ENCODE results near the gene SMYD3. TPM values are rescaled to one million over a fixed set of nuclear protein-coding genes. Genes with fewer than 3 reads are reported as not detected.
A peak's percentile ranks its signal among the peaks of the same experiment; 100 is the strongest.

SMYD3 gene
- total and polyA plus RNA-seq, 2 donors (not counting 1 experiment from before 2014, with no cell fraction given) = 69.4 to 83.1 TPM

GRCh38 chr1:246269466-246269865 lies 237.6 kb downstream of the SMYD3 start:
- Histone ChIP-seq H3K27me3 (ENCODE audit: control insufficient read depth, insufficient read depth, low read length) (no peaks in the 10 kb centered on the region), H3K79me2 (ENCODE audit: control insufficient read depth, insufficient read depth, low read length) (no peaks in the 10 kb centered on the region), H3K9me3 (ENCODE audit: control insufficient read depth, insufficient read depth, low read depth, low read length) (no peaks in the 10 kb centered on the region), H2AFZ (ENCODE audit: low read length) (no peak overlapping the region), H3K4me1 (ENCODE audit: control insufficient read depth, extremely low read depth, insufficient read depth, low read length) (no peaks in the 10 kb centered on the region), H3K27ac (ENCODE audit: insufficient read depth, low read length) (no peak overlapping the region), H3K9ac (ENCODE audit: insufficient read depth, low read length) (no peak overlapping the region), H4K20me1 (ENCODE audit: control insufficient read depth, extremely low read depth, insufficient read depth, low read length) (no peaks in the 10 kb centered on the region), H3K36me3 (ENCODE audit: control insufficient read depth, insufficient read depth, low read length) (no peaks in the 10 kb centered on the region), H3K4me3 (replicated peaks in 1 of 4; ENCODE audit: control extremely low read depth in 1 of 4, insufficient read depth in 1 of 4, low read depth in 3 of 4, low read length in 4 of 4) (no peak overlapping the region), H3K4me2 (ENCODE audit: extremely low read depth, insufficient read depth, low read length) (no peak overlapping the region)
- TF ChIP-seq CTCF (conservative IDR thresholded peaks at IDR 0.05 in 1 of 2, IDR thresholded peaks at IDR 0.05 in 1 of 2; ENCODE audit: low read depth in 1 of 2, low read length in 2 of 2) (no peak), EZH2 (IDR thresholded peaks at IDR 0.05; ENCODE audit: low read length, missing control alignments) (no peak)
- no peak for DNase-seq (ENCODE audit: low read depth in 2 of 2)

GRCh38 chr1:246267896-246268295 lies 239.2 kb downstream of the SMYD3 start:
- Histone ChIP-seq H4K20me1 (ENCODE audit: control insufficient read depth, extremely low read depth, insufficient read depth, low read length) (no peaks in the 10 kb centered on the region), H3K36me3 (ENCODE audit: control insufficient read depth, insufficient read depth, low read length) (no peaks in the 10 kb centered on the region), H3K79me2 (ENCODE audit: control insufficient read depth, insufficient read depth, low read length) (no peaks in the 10 kb centered on the region), H3K27me3 (ENCODE audit: control insufficient read depth, insufficient read depth, low read length) (no peaks in the 10 kb centered on the region), H2AFZ (ENCODE audit: low read length) (no peak overlapping the region), H3K4me3 (replicated peaks in 1 of 4; ENCODE audit: control extremely low read depth in 1 of 4, insufficient read depth in 1 of 4, low read depth in 3 of 4, low read length in 4 of 4) (no peak overlapping the region), H3K4me1 (ENCODE audit: control insufficient read depth, extremely low read depth, insufficient read depth, low read length) (no peaks in the 10 kb centered on the region), H3K4me2 (ENCODE audit: extremely low read depth, insufficient read depth, low read length) (no peak overlapping the region), H3K9me3 (ENCODE audit: control insufficient read depth, insufficient read depth, low read depth, low read length) (no peaks in the 10 kb centered on the region), H3K27ac (ENCODE audit: insufficient read depth, low read length) (no peak overlapping the region), H3K9ac (ENCODE audit: insufficient read depth, low read length) (no peak overlapping the region)
- peak in 1 of 2 donors; percentile 14 for DNase-seq (ENCODE audit: low read depth in 2 of 2)
- no peak for TF ChIP-seq EZH2 (IDR thresholded peaks at IDR 0.05; ENCODE audit: low read length, missing control alignments)

GRCh38 chr1:246267426-246267825 lies 239.7 kb downstream of the SMYD3 start:
- H3K4me2 ChIP-seq (ENCODE audit: extremely low read depth, insufficient read depth, low read length) = no peak overlapping the region
- H3K4me1 ChIP-seq (ENCODE audit: control insufficient read depth, extremely low read depth, insufficient read depth, low read length) = no peaks in the 10 kb centered on the region
- no peak overlapping the region for H3K27ac ChIP-seq (ENCODE audit: insufficient read depth, low read length)
- H3K9me3 ChIP-seq (ENCODE audit: control insufficient read depth, insufficient read depth, low read depth, low read length) = no peaks in the 10 kb centered on the region
- no peak overlapping the region for H2AFZ ChIP-seq (ENCODE audit: low read length)
- no peaks in the 10 kb centered on the region for H3K36me3 ChIP-seq (ENCODE audit: control insufficient read depth, insufficient read depth, low read length)
- DNase-seq (ENCODE audit: low read depth in 2 of 2) = no peak
- no peaks in the 10 kb centered on the region for H3K79me2 ChIP-seq (ENCODE audit: control insufficient read depth, insufficient read depth, low read length)
- TF ChIP-seq CTCF (conservative IDR thresholded peaks at IDR 0.05 in 1 of 2, IDR thresholded peaks at IDR 0.05 in 1 of 2; ENCODE audit: low read depth in 1 of 2, low read length in 2 of 2) (no peak), EZH2 (IDR thresholded peaks at IDR 0.05; ENCODE audit: low read length, missing control alignments) (no peak)
- H3K4me3 ChIP-seq (replicated peaks in 1 of 4; ENCODE audit: control extremely low read depth in 1 of 4, insufficient read depth in 1 of 4, low read depth in 3 of 4, low read length in 4 of 4) = no peak overlapping the region
- H4K20me1 ChIP-seq (ENCODE audit: control insufficient read depth, extremely low read depth, insufficient read depth, low read length) = no peaks in the 10 kb centered on the region
- H3K9ac ChIP-seq (ENCODE audit: insufficient read depth, low read length) = no peak overlapping the region
- no peaks in the 10 kb centered on the region for H3K27me3 ChIP-seq (ENCODE audit: control insufficient read depth, insufficient read depth, low read length)
